Liver (tissue), 9 donors: ENCODE measurements around the gene FNBP1. TPM values are rescaled to one million over a fixed set of nuclear protein-coding genes. Genes with fewer than 3 reads are reported as not detected.
"Not testable (repeated sequence)": the region's sequence is repeated elsewhere in the genome, so short reads cannot be mapped to it uniquely, and the experiment has no call there.

Source experiments
- DNase-seq: peaks from one replicate; pipeline ENCODE4 v3.0.0-alpha.2; 2017; ENCODE audit warnings: low spot score
- H3K27ac ChIP-seq, 2 donors: one replicate each; pipeline ENCODE4 v1.7.0; 2013; ENCODE audit warnings: inconsistent platforms in 2 of 2, low read length in 2 of 2, control low read depth in 1 of 2, low read depth in 1 of 2, mild to moderate bottlenecking in 1 of 2
- H3K27me3 ChIP-seq, 4 donors: one replicate each; pipeline versions ENCODE4 v1.6.1 to v1.7.0; 2013; ENCODE audit warnings: low read length in 3 of 4, inconsistent platforms in 1 of 4, mild to moderate bottlenecking in 1 of 4, moderate library complexity in 1 of 4; ENCODE audit not compliant: control insufficient read depth in 4 of 4, insufficient read depth in 4 of 4
- H3K36me3 ChIP-seq, 4 donors: one replicate each; pipeline versions ENCODE4 v1.6.1 to v1.7.0; 2013; ENCODE audit warnings: low read length in 3 of 4, mild to moderate bottlenecking in 3 of 4, low read depth in 1 of 4, moderate library complexity in 1 of 4; ENCODE audit not compliant: control insufficient read depth in 4 of 4, insufficient read depth in 3 of 4
- H3K4me1 ChIP-seq, 4 donors: one replicate each; pipeline versions ENCODE4 v1.6.1 to v1.7.0; 2013; ENCODE audit warnings: low read length in 3 of 4, mild to moderate bottlenecking in 3 of 4, moderate library complexity in 1 of 4; ENCODE audit not compliant: control insufficient read depth in 4 of 4, insufficient read depth in 4 of 4
- H3K4me3 ChIP-seq, 3 donors: one replicate each; pipeline versions ENCODE4 v1.6.1 to v1.7.0; 2013; ENCODE audit warnings: low read length in 3 of 3, control low read depth in 1 of 3, low read depth in 1 of 3, mild to moderate bottlenecking in 1 of 3
- H3K9ac ChIP-seq, 2 donors: one replicate each; pipeline ENCODE4 v1.7.0; 2013; ENCODE audit warnings: low read length in 2 of 2, mild to moderate bottlenecking in 2 of 2, moderate library complexity in 2 of 2, control low read depth in 1 of 2, low read depth in 1 of 2
- H3K9me3 ChIP-seq, 4 donors: one replicate each; pipeline versions ENCODE4 v1.6.1 to v1.7.0; 2013; ENCODE audit warnings: low read length in 3 of 4; ENCODE audit not compliant: control insufficient read depth in 4 of 4
- ATF3 ChIP-seq: IDR thresholded peaks from 2 replicates; pipeline ENCODE4 v1.6.1; 2016; ENCODE audit warnings: antibody characterized with exemption
- FOXA2 ChIP-seq: IDR thresholded peaks from 2 replicates; pipeline ENCODE4 v1.6.1; 2016; ENCODE audit warnings: antibody characterized with exemption
- HNF4A ChIP-seq, 2 donors: conservative IDR thresholded peaks; 2 replicates each; pipeline ENCODE4 v1.6.1; 2016; ENCODE audit warnings: antibody characterized with exemption in 2 of 2, mild to moderate bottlenecking in 2 of 2
- MAX ChIP-seq: IDR thresholded peaks from 2 replicates; pipeline ENCODE4 v1.6.1; 2016; ENCODE audit warnings: antibody characterized with exemption
- NR2F2 ChIP-seq: IDR thresholded peaks from 2 replicates; pipeline ENCODE4 v1.6.1; 2016; ENCODE audit warnings: antibody characterized with exemption
- RAD21 ChIP-seq, 2 donors: IDR thresholded peaks; 2 replicates each; pipeline ENCODE4 v1.6.1; 2016; ENCODE audit warnings: antibody characterized with exemption in 2 of 2, mild to moderate bottlenecking in 2 of 2
- RXRA ChIP-seq, 2 donors: IDR thresholded peaks; 2 replicates each; pipeline ENCODE4 v1.6.1; 2017 to 2018; ENCODE audit warnings: antibody characterized with exemption in 2 of 2, mild to moderate bottlenecking in 1 of 2
- TAF1 ChIP-seq: conservative IDR thresholded peaks from 2 replicates; pipeline ENCODE4 v1.6.1; 2016; ENCODE audit warnings: antibody characterized with exemption, mild to moderate bottlenecking
- YY1 ChIP-seq: IDR thresholded peaks from 2 replicates; pipeline ENCODE4 v1.6.1; 2016; ENCODE audit warnings: antibody characterized with exemption, mild to moderate bottlenecking
- ZBTB33 ChIP-seq: IDR thresholded peaks from 2 replicates; pipeline ENCODE4 v1.6.1; 2016; ENCODE audit warnings: antibody characterized with exemption
- WGBS: extraction: QIAGEN DNeasy Blood & Tissue Kit; methylation state at CpG from one replicate; pipeline ENCODE4 v1.1.7; 2013; 5-methylcytosine and 5-hydroxymethylcytosine counted together
- polyA plus RNA-seq, 2 donors: library from polyadenylated mRNA; stranded (reverse) in 1 of 2; unstranded in 1 of 2; fragments of 200-250 nt in 1 of 2; fragments of >200 nt in 1 of 2; fragmentation: Nextera tagmentation in 1 of 2; extraction: Ambion mirVana in 1 of 2; gene quantifications; one replicate each; pipeline versions ENCODE4 v1.2.1 to v1.2.3, GENCODE V29; 2013 to 2015
- total RNA-seq, 2 donors: library from RNA; depleted of rRNA; stranded (reverse); fragments of >200 nt; gene quantifications; one replicate each; pipeline ENCODE4 v1.2.3, GENCODE V29; 2014
- donor health status: healthy.
- donor health status: healthy.
- donor health status: healthy.
- donor health status: healthy.
- donor health status: healthy.

Gene FNBP1
- total and polyA plus RNA-seq, 4 donors = 6.6 to 15.6 (median 12.3) TPM

GRCh38 chr9:129981180-129981907, 61.6 kb downstream of the FNBP1 start (continued):
- TF ChIP-seq ATF3 (peak; percentile 39), MAX (peak; percentile 95), ZBTB33 (peak; percentile 36), TAF1 (no peak)

- WGBS = 95% methylated on average over 9 of the region's 9 CpGs
- H3K27ac ChIP-seq = not testable (repeated sequence)
These were observed 62.8 kb downstream of the FNBP1 start for GRCh38 chr9:129980224-129980623.

GRCh38 chr9:129979071-129979745, 63.8 kb downstream of the FNBP1 start:
- no peak overlapping the region for H3K4me3 ChIP-seq
- no peak overlapping the region for H3K27ac ChIP-seq
- no peaks in the 10 kb centered on the region for H3K9me3 ChIP-seq
- DNase-seq = no peak
- 87% methylated on average over 8 of the region's 8 CpGs for WGBS
- no peak overlapping the region for H3K9ac ChIP-seq
- TF ChIP-seq HNF4A (conservative IDR thresholded peaks at IDR 0.05) (no peak), RXRA (IDR thresholded peaks at IDR 0.05) (no peak), NR2F2 (no peak), RAD21 (IDR thresholded peaks at IDR 0.05) (no peak), MAX (no peak)
- peaks cover 5 to 10% (median 6%) of the 10 kb centered on the region in 4 donors for H3K4me1 ChIP-seq
- no peaks in the 10 kb centered on the region for H3K27me3 ChIP-seq
- H3K36me3 ChIP-seq = peaks cover 0 to 11% (median under 1%) of the 10 kb centered on the region in 4 donors

More at GRCh38 chr9:129980224-129980623, 62.8 kb downstream of the FNBP1 start:
- H3K9ac ChIP-seq, H3K4me3 ChIP-seq, H3K27me3 ChIP-seq, H3K9me3 ChIP-seq, DNase-seq: not testable (repeated sequence)
- peaks cover 5 to 10% (median 6%) of the 10 kb centered on the region in 4 donors for H3K4me1 ChIP-seq
- peaks cover 0 to 11% (median under 1%) of the 10 kb centered on the region in 4 donors for H3K36me3 ChIP-seq

GRCh38 chr9:129972816-129973215, 70.2 kb downstream of the FNBP1 start:
- Histone ChIP-seq H3K36me3 (peaks cover 0 to 10% (median 3%) of the 10 kb centered on the region in 4 donors), H3K9ac (no peak overlapping the region), H3K9me3 (no peaks in the 10 kb centered on the region), H3K27me3 (no peaks in the 10 kb centered on the region), H3K4me3 (no peak overlapping the region), H3K4me1 (peaks cover 0 to 3% (median 0%) of the 10 kb centered on the region in 4 donors), H3K27ac (no peak overlapping the region)
- WGBS = 97% methylated on average over 4 of the region's 4 CpGs
- TF ChIP-seq YY1 (no peak), RXRA (IDR thresholded peaks at IDR 0.05) (no peak), FOXA2 (no peak), TAF1 (no peak)
- DNase-seq = no peak
